Psoas muscle (tissue), 8 donors: ENCODE results near the gene DNAAF1. TPM values are rescaled to one million over a fixed set of nuclear protein-coding genes. Genes with fewer than 3 reads are reported as not detected.

ENCODE experiments used
- ATAC-seq, 4 donors: fragments of 200-7000 bp; cut with Tn5 transposase; one replicate each; pipeline ENCODE4 v1.9.1; 2020; ENCODE audit warnings: moderate library complexity in 3 of 4, mild to moderate bottlenecking in 2 of 4
- DNase-seq, 2 donors: peaks; one replicate each; pipeline ENCODE4 v3.0.0-alpha.2; 2020
- H3K27ac ChIP-seq: fragments of 200-600 bp; one replicate; pipeline ENCODE4 v1.8.0; 2022
- H3K27me3 ChIP-seq, 3 donors: fragments of 200-600 bp in 1 of 3; one replicate each; pipeline versions ENCODE4 v1.6.1 to v1.8.0; 2013 to 2022; ENCODE audit warnings: low read length in 2 of 3, mild to moderate bottlenecking in 2 of 3, moderate library complexity in 1 of 3; ENCODE audit not compliant: insufficient read depth in 3 of 3
- H3K36me3 ChIP-seq, 2 donors: fragments of 200-600 bp in 1 of 2; one replicate each; pipeline versions ENCODE4 v1.6.1 to v1.8.0; 2013 to 2022; ENCODE audit warnings: low read depth in 1 of 2, mild to moderate bottlenecking in 1 of 2, moderate library complexity in 1 of 2; ENCODE audit not compliant: insufficient read depth in 1 of 2
- H3K4me1 ChIP-seq: fragments of 200-600 bp; one replicate; pipeline ENCODE4 v1.8.0; 2022
- H3K4me3 ChIP-seq: fragments of 200-600 bp; one replicate; pipeline ENCODE4 v1.8.0; 2022; ENCODE audit warnings: mild to moderate bottlenecking
- H3K9me3 ChIP-seq: fragments of 200-600 bp; one replicate; pipeline ENCODE4 v1.8.0; 2022
- CTCF ChIP-seq: fragments of 200-600 bp; IDR thresholded peaks from one replicate; pipeline ENCODE4 v1.8.0; 2022; ENCODE audit warnings: antibody characterized with exemption
- WGBS, 3 donors: extraction: QIAGEN DNeasy Blood & Tissue Kit; methylation state at CpG; one replicate each; pipeline versions ENCODE4 v1.1.6 to v1.1.7; 2013; 5-methylcytosine and 5-hydroxymethylcytosine counted together
- intact Hi-C, 2 donors: fragments of 100-400 bp; cut with DNase I; formaldehyde crosslinking; loops; one replicate each; pipeline versions ENCODE4 v1.11.0 to v1.14.2; 2022
- polyA plus RNA-seq, 3 donors: library from polyadenylated mRNA; stranded (reverse); fragments of 200-250 nt; gene quantifications; one replicate each; pipeline ENCODE4 v1.2.3, GENCODE V29; 2013
- total RNA-seq, 4 donors: library from RNA; stranded (reverse); fragmentation: NEBNext Ultra II Directional in 2 of 4; extraction: Animal tissue kit (Norgen Biotek cat#: 25700) in 2 of 4; gene quantifications; one replicate each; pipeline versions ENCODE4 v1.2.1 to v1.2.4, GENCODE V29; 2021 to 2023
- donor health status: healthy with polysubstance abuse.
- donor health status: DM: no; HTN: no; CAD: no; lungs with moderate emphysema.
- donor health status: Bipolar disorder and iron deficiency.
- donor health status: healthy.
- donor health status: DM: yes; HTN: yes; CAD: no.
- donor health status: DM: no; HTN: no; CAD: no.
- donor health status: DM: no; HTN: no; CAD: no.
- donor health status: DM: yes; HTN: yes; CAD: no.

DNAAF1 gene
- total and polyA plus RNA-seq, 7 donors, result 0.17 to 0.44 (median 0.17) TPM; not detected in 4

- no peak for DNase-seq
- Histone ChIP-seq H3K4me3 (no peak overlapping the region), H3K27ac (no peak overlapping the region), H3K9me3 (no peaks in the 10 kb centered on the region), H3K4me1 (peaks cover 33% of the 10 kb centered on the region), H3K27me3 (no peaks in the 10 kb centered on the region), H3K36me3 (no peaks in the 10 kb centered on the region)
- intact Hi-C loops, result loop anchor here in 1 of 2 donors (5.0 kb wide), 1 partner anchor 41 kb away; no protein-coding TSS in a partner anchor
- no peak for ATAC-seq
- 95 to 99% (median 97%) methylated on average over 1 of the region's 1 CpG for WGBS, 3 donors
- TF ChIP-seq CTCF, result no peak
Observed at GRCh38 chr16:84143081-84143480, 2.0 kb upstream of the DNAAF1 start.

GRCh38 chr16:84143784-84144199 is 1.3 kb upstream of the DNAAF1 start:
- Histone ChIP-seq H3K4me1 (peaks cover 26% of the 10 kb centered on the region), H3K27ac (no peak overlapping the region), H3K9me3 (no peaks in the 10 kb centered on the region), H3K27me3 (no peaks in the 10 kb centered on the region), H3K4me3 (peak overlapping the region; percentile 95), H3K36me3 (no peaks in the 10 kb centered on the region)
- intact Hi-C loops, result loop anchor here (2.0 to 5.0 kb wide), 3 partner anchors 31 to 41 kb away; no protein-coding TSS in a partner anchor
- DNase-seq, result no peak
- ATAC-seq, result no peak
- WGBS, 3 donors, result 36 to 39% (median 37%) methylated on average over 13 of the region's 13 CpGs
- no peak for TF ChIP-seq CTCF

GRCh38 chr16:84144209-84144858 is 774 bp upstream of the DNAAF1 start:
- Histone ChIP-seq H3K4me1 (peaks cover 25% of the 10 kb centered on the region), H3K36me3 (no peaks in the 10 kb centered on the region), H3K9me3 (no peaks in the 10 kb centered on the region), H3K4me3 (peak overlapping the region; percentile 95), H3K27me3 (no peaks in the 10 kb centered on the region), H3K27ac (peak overlapping the region; percentile 81)
- DNase-seq (peak in 1 of 2 donors; percentile 25), ATAC-seq (peak; percentile 12 to 28 (median 16))
- intact Hi-C loops, result loop anchor here (2.0 to 5.0 kb wide), 3 partner anchors 30 to 42 kb away; no protein-coding TSS in a partner anchor
- no peak for TF ChIP-seq CTCF
- WGBS, 3 donors, result 0 to 2% (median 1%) methylated on average over 36 to 39 of the region's 39 CpGs

GRCh38 chr16:84150926-84151325 is 5.8 kb downstream of the DNAAF1 start:
- DNase-seq, result no peak
- H3K27me3 ChIP-seq, result no peaks in the 10 kb centered on the region
- H3K36me3 ChIP-seq, result no peaks in the 10 kb centered on the region
- no peaks in the 10 kb centered on the region for H3K4me1 ChIP-seq
- H3K27ac ChIP-seq, result no peak overlapping the region
- no peak for TF ChIP-seq CTCF
- intact Hi-C loops, result no loop called here
- WGBS, 3 donors, result 67 to 77% (median 74%) methylated on average over 3 of the region's 3 CpGs
- ATAC-seq, result no peak
- H3K4me3 ChIP-seq, result no peak overlapping the region
- peaks cover under 1% of the 10 kb centered on the region for H3K9me3 ChIP-seq
